HL-60 (cell line): ENCODE results near the gene CCL13.

Experiments used
- POLR2AphosphoS5 ChIP-seq: IDR thresholded peaks from 2 replicates; pipeline ENCODE4 v1.6.1; 2012; ENCODE audit warnings: low read depth
- TF ChIP-seq, protein P1 (sequence below): IDR thresholded peaks from one replicate; pipeline ENCODE4 v1.5.1; 2011; ENCODE audit warnings: low read length, control low read depth, inconsistent platforms; ENCODE audit not compliant: insufficient read depth
- TF ChIP-seq, protein P2 (sequence below): IDR thresholded peaks from 2 replicates; pipeline ENCODE4 v1.6.1; 2012; ENCODE audit warnings: low read depth; ENCODE audit not compliant: insufficient replicate concordance

DNA sequence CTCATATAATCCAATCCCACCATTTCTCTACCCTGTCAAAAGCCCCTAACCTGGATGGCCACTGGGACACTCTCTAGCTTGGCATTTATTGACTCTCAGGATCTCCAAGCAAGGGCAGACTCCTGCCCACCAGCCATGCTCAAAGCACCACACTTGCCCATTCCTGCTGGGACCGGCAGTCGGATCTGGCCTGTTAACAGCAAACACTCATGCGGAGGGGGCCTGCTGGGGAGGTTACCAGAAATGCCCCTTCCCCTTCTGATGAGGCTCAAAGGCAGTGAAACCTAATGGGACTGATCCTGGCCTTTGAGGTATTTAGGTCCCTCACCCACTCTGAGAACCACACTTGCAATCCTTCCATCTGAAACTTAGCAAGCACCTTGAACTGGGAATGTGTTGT lies 13.3 kb downstream of the CCL13 start:
- TF ChIP-seq, protein P1, sequence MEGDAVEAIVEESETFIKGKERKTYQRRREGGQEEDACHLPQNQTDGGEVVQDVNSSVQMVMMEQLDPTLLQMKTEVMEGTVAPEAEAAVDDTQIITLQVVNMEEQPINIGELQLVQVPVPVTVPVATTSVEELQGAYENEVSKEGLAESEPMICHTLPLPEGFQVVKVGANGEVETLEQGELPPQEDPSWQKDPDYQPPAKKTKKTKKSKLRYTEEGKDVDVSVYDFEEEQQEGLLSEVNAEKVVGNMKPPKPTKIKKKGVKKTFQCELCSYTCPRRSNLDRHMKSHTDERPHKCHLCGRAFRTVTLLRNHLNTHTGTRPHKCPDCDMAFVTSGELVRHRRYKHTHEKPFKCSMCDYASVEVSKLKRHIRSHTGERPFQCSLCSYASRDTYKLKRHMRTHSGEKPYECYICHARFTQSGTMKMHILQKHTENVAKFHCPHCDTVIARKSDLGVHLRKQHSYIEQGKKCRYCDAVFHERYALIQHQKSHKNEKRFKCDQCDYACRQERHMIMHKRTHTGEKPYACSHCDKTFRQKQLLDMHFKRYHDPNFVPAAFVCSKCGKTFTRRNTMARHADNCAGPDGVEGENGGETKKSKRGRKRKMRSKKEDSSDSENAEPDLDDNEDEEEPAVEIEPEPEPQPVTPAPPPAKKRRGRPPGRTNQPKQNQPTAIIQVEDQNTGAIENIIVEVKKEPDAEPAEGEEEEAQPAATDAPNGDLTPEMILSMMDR, result no peak
- no peak for TF ChIP-seq POLR2AphosphoS5
- TF ChIP-seq, protein P2, sequence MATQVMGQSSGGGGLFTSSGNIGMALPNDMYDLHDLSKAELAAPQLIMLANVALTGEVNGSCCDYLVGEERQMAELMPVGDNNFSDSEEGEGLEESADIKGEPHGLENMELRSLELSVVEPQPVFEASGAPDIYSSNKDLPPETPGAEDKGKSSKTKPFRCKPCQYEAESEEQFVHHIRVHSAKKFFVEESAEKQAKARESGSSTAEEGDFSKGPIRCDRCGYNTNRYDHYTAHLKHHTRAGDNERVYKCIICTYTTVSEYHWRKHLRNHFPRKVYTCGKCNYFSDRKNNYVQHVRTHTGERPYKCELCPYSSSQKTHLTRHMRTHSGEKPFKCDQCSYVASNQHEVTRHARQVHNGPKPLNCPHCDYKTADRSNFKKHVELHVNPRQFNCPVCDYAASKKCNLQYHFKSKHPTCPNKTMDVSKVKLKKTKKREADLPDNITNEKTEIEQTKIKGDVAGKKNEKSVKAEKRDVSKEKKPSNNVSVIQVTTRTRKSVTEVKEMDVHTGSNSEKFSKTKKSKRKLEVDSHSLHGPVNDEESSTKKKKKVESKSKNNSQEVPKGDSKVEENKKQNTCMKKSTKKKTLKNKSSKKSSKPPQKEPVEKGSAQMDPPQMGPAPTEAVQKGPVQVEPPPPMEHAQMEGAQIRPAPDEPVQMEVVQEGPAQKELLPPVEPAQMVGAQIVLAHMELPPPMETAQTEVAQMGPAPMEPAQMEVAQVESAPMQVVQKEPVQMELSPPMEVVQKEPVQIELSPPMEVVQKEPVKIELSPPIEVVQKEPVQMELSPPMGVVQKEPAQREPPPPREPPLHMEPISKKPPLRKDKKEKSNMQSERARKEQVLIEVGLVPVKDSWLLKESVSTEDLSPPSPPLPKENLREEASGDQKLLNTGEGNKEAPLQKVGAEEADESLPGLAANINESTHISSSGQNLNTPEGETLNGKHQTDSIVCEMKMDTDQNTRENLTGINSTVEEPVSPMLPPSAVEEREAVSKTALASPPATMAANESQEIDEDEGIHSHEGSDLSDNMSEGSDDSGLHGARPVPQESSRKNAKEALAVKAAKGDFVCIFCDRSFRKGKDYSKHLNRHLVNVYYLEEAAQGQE, result no peak
